ACC112 (cell line): ENCODE data around the gene FGGY.

Experiments
- H2AFZ ChIP-seq: fragments of 200-600 bp; sonication (generic); one replicate; pipeline ENCODE4 v1.6.0; 2017; ENCODE audit warnings: antibody characterized with exemption, low read length; ENCODE audit not compliant: unreplicated experiment
- H3K27ac ChIP-seq: fragments of 200-600 bp; sonication (generic); 2 replicates; pipeline ENCODE4 v1.5.1; 2014; ENCODE audit warnings: low read depth, mild to moderate bottlenecking, antibody characterized with exemption, low read length, moderate library complexity
- H3K27me3 ChIP-seq: fragments of 200-600 bp; sonication (generic); 2 replicates; pipeline ENCODE4 v1.6.1; 2014; ENCODE audit warnings: mild to moderate bottlenecking, antibody characterized with exemption, low read length, moderate library complexity, mixed read lengths; ENCODE audit not compliant: insufficient read depth
- H3K36me3 ChIP-seq: fragments of 200-600 bp; sonication (generic); 2 replicates; pipeline ENCODE4 v1.6.1; 2016; ENCODE audit warnings: mild to moderate bottlenecking, antibody characterized with exemption, low read length, moderate library complexity, mixed read lengths; ENCODE audit not compliant: insufficient read depth
- H3K4me1 ChIP-seq: fragments of 200-600 bp; sonication (generic); one replicate; pipeline ENCODE4 v1.6.1; 2016; ENCODE audit warnings: low read length, mixed read lengths; ENCODE audit not compliant: insufficient read depth, unreplicated experiment, control insufficient read depth
- H3K4me3 ChIP-seq: fragments of 200-600 bp; sonication (generic); 2 replicates; pipeline ENCODE4 v1.5.1; 2014; ENCODE audit warnings: mild to moderate bottlenecking, low read depth, low read length
- H3K79me2 ChIP-seq: fragments of 200-600 bp; sonication (generic); one replicate; pipeline ENCODE4 v1.6.0; 2016; ENCODE audit warnings: low read length; ENCODE audit not compliant: control insufficient read depth, unreplicated experiment, insufficient read depth

The FGGY gene

GRCh38 chr1:59750328-59751003 lies 453.6 kb downstream of the FGGY start:
- Histone ChIP-seq H3K4me1 (peaks cover 31% of the 10 kb centered on the region), H3K27me3 (no peaks in the 10 kb centered on the region), H2AFZ (peak overlapping the region; percentile 65), H3K36me3 (no peaks in the 10 kb centered on the region), H3K79me2 (no peaks in the 10 kb centered on the region), H3K27ac (peak overlapping the region; percentile 90), H3K4me3 (peak overlapping the region; percentile 60)

- Histone ChIP-seq H3K27me3 (no peaks in the 10 kb centered on the region), H3K4me3 (no peak overlapping the region; the same call in 1 of the 2 replicates), H3K36me3 (no peaks in the 10 kb centered on the region), H3K4me1 (peaks cover 31% of the 10 kb centered on the region), H3K27ac (peak overlapping the region; percentile 90), H2AFZ (peak overlapping the region; percentile 39), H3K79me2 (no peaks in the 10 kb centered on the region)
These were observed 454.1 kb downstream of the FGGY start for GRCh38 chr1:59751004-59751395.

- Histone ChIP-seq H3K4me3 (no peak overlapping the region), H3K4me1 (peaks cover 31% of the 10 kb centered on the region), H3K27ac (no peak overlapping the region), H2AFZ (no peak overlapping the region), H3K27me3 (no peaks in the 10 kb centered on the region), H3K36me3 (no peaks in the 10 kb centered on the region), H3K79me2 (no peaks in the 10 kb centered on the region)
These were observed 454.9 kb downstream of the FGGY start for GRCh38 chr1:59751801-59752200.

- H3K27me3 ChIP-seq: no peaks in the 10 kb centered on the region
- no peak overlapping the region for H2AFZ ChIP-seq
- no peak overlapping the region for H3K4me3 ChIP-seq
- no peak overlapping the region for H3K27ac ChIP-seq
- H3K79me2 ChIP-seq: no peaks in the 10 kb centered on the region
- no peaks in the 10 kb centered on the region for H3K36me3 ChIP-seq
- H3K4me1 ChIP-seq: peaks cover 31% of the 10 kb centered on the region
These were observed 455.9 kb downstream of the FGGY start for GRCh38 chr1:59752556-59753414.

- Histone ChIP-seq H3K27ac (no peak overlapping the region), H2AFZ (no peak overlapping the region), H3K4me1 (peaks cover 32% of the 10 kb centered on the region), H3K4me3 (no peak overlapping the region), H3K36me3 (no peaks in the 10 kb centered on the region), H3K27me3 (no peaks in the 10 kb centered on the region), H3K79me2 (no peaks in the 10 kb centered on the region)
These were observed 458.3 kb downstream of the FGGY start for GRCh38 chr1:59755069-59755685.

- no peaks in the 10 kb centered on the region for H3K27me3 ChIP-seq
- no peaks in the 10 kb centered on the region for H3K79me2 ChIP-seq
- H3K27ac ChIP-seq: no peak overlapping the region
- H3K4me1 ChIP-seq: peaks cover 11% of the 10 kb centered on the region
- H3K4me3 ChIP-seq: no peak overlapping the region
- no peak overlapping the region for H2AFZ ChIP-seq
- H3K36me3 ChIP-seq: no peaks in the 10 kb centered on the region
These were observed 460.4 kb downstream of the FGGY start for GRCh38 chr1:59757197-59757747.

GRCh38 chr1:59759156-59759925 lies 462.4 kb downstream of the FGGY start:
- peak overlapping the region; percentile 71 for H2AFZ ChIP-seq
- no peak overlapping the region for H3K27ac ChIP-seq
- peaks cover 7% of the 10 kb centered on the region for H3K4me1 ChIP-seq
- H3K36me3 ChIP-seq: no peaks in the 10 kb centered on the region
- H3K27me3 ChIP-seq: no peaks in the 10 kb centered on the region
- H3K79me2 ChIP-seq: no peaks in the 10 kb centered on the region
- 0 out of 2 replicates have a peak overlapping the region, but pooled peaks have one; percentile 34 for H3K4me3 ChIP-seq

- no peak overlapping the region for H3K27ac ChIP-seq
- H3K79me2 ChIP-seq: no peaks in the 10 kb centered on the region
- H2AFZ ChIP-seq: no peak overlapping the region
- no peaks in the 10 kb centered on the region for H3K27me3 ChIP-seq
- H3K36me3 ChIP-seq: no peaks in the 10 kb centered on the region
- H3K4me3 ChIP-seq: no peak overlapping the region
- H3K4me1 ChIP-seq: peaks cover 7% of the 10 kb centered on the region
These were observed 464.5 kb downstream of the FGGY start for GRCh38 chr1:59761443-59761842.

GRCh38 chr1:59763418-59763817 lies 466.5 kb downstream of the FGGY start:
- H3K27me3 ChIP-seq: no peaks in the 10 kb centered on the region
- H3K27ac ChIP-seq: no peak overlapping the region
- no peaks in the 10 kb centered on the region for H3K79me2 ChIP-seq
- peaks cover 7% of the 10 kb centered on the region for H3K4me1 ChIP-seq
- no peak overlapping the region for H3K4me3 ChIP-seq
- no peak overlapping the region for H2AFZ ChIP-seq
- H3K36me3 ChIP-seq: no peaks in the 10 kb centered on the region
